ENCODE data around the gene GJD4. TPM values are rescaled to one million over a fixed set of nuclear protein-coding genes. Genes with fewer than 3 reads are reported as not detected.

The GJD4 gene
- total and polyA plus RNA-seq, 2 donors (not counting 3 experiments of a cell fraction or from before 2014, with no cell fraction given) = not detected

DNA sequence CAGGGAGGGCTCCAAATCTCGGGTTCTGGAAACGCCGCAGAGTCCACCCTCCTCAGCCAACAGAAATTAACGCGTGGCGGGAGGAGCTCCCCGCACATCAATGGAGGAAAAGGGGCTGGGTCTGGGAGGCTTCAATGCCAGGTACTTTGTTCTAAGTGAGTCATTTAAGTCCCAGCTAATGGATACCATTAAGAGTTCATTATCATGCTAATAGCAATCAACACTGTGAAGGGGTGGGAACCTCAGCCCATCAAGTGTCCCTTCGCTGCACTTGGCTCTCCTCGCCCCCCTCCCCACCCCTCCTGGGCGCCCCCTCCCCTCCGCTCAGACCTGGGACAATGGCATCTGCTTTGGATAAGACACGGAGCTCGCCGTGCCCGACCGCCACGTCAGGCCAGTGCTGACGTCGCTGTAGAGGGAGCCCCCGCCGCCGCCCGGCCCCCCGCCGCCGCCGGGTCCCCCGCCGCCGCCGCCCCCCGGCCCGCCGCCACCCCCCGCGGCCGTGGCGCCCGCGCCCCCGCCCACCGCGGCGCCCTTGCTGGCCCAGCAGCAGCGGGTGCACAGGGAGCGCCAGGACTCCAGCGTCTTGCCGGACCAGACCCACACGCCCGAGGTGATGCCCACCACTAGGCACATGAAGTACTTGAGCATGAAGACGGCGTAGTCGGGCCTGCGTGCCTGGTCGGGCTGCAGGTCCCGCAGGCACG lies 34.0 kb downstream of the GJD4 start:
- DNase-seq (ENCODE audit: low read depth, low spot score) (no peak), FAIRE-seq (no peak)
- Histone ChIP-seq H4K20me1 (replicated peaks; ENCODE audit: control insufficient read depth, extremely low read depth, insufficient read depth, low read length) (no peaks in the 10 kb centered on the region), H3K4me3 (replicated peaks in 1 of 3; ENCODE audit: insufficient read depth in 1 of 3, low read depth in 1 of 3, low read length in 3 of 3) (peak overlapping the region in 2 of 3 experiments; percentile 32 to 83), H3K9ac (replicated peaks; ENCODE audit: extremely low read depth, insufficient read depth, low read length) (no peak overlapping the region), H3K36me3 (ENCODE audit: control insufficient read depth in 2 of 2, extremely low read depth in 1 of 2, insufficient read depth in 2 of 2, low read length in 2 of 2) (no peaks in the 10 kb centered on the region), H3K79me2 (ENCODE audit: control insufficient read depth, insufficient read depth, low read length) (peaks cover 3% of the 10 kb centered on the region), H3K27ac (ENCODE audit: insufficient read depth, low read depth, low read length) (no peak overlapping the region), H3K9me3 (replicated peaks; ENCODE audit: control insufficient read depth, insufficient read depth, low read length) (no peaks in the 10 kb centered on the region), H3K4me1 (ENCODE audit: control insufficient read depth, extremely low read depth, insufficient read depth, low read length) (peaks cover 39% of the 10 kb centered on the region), H3K9me1 (replicated peaks; ENCODE audit: control insufficient read depth, extremely low read depth, insufficient read depth, low read length) (no peaks in the 10 kb centered on the region), H2AFZ (ENCODE audit: low read depth, low read length) (peak overlapping the region; percentile 81), H3K27me3 (ENCODE audit: control insufficient read depth in 2 of 2, insufficient read depth in 2 of 2, low read length in 2 of 2) (peaks cover 2 to 12% of the 10 kb centered on the region in 2 experiments), H3K4me2 (ENCODE audit: insufficient read depth, low read length) (peak overlapping the region; percentile 84)
- intact Hi-C loops (cut with micrococcal nuclease) = loop anchor here (5.0 kb wide), 3 partner anchors 62 to 517 kb away; no protein-coding TSS in a partner anchor
- POLR2A ChIA-PET = no interaction called here
- CTCF ChIA-PET = interaction anchor here (1.3 to 10.8 kb wide), 9 partner anchors 26 to 1241 kb away, joined by 3 to 316 read pairs (median 12); no protein-coding TSS in a partner anchor
- BruUV-seq (replicated peaks) = no TSS peak
- TF ChIP-seq POLR2A (IDR thresholded peaks at IDR 0.05; ENCODE audit: low read depth, low read length) = no peak
- TF ChIP-seq EZH2 (IDR thresholded peaks at IDR 0.05; ENCODE audit: borderline replicate concordance, low read depth, low read length, severe bottlenecking) = peak; percentile 35
- no peak for TF ChIP-seq JUN (IDR thresholded peaks at IDR 0.05; ENCODE audit: borderline replicate concordance, insufficient read depth, insufficient read length, low read depth)
- dilution Hi-C loops (cut with MboI; ENCODE audit: extremely low pct_ligation_motif_present, low sequenced_read_pairs) = no loop called here

DNA sequence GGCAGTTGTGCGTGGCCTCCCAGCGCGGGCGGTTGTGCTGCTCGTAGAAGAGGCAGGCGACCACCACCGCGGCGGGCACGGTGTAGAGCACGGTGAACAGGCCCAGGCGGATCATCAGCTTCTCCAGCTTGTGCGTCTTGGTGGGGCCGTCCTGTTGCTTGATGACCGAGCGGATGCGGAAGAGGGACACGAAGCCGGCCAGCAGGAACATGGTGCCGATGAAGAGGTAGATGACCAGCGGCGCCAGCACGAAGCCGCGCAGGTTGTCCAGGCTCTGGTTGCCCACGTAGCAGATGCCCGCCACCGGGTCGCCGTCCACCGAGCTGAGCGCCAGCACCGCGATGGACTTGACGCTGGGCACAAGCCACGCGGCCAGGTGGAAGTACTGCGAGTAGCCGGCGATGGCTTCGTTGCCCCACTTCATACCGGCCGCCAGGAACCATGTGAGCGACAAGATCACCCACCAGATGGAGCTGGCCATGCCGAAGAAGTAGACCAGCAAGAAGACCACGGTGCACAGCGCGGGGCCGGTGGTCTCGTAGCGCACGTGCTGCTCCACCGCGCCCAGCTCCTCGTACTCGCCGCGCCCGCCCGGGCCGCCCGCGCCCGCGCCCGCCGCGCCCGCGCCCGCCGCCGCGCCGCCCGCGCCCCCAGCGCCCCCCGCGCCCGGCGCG lies 34.7 kb downstream of the GJD4 start:
- POLR2A ChIA-PET = no interaction called here
- Histone ChIP-seq H3K9ac (replicated peaks; ENCODE audit: extremely low read depth, insufficient read depth, low read length) (no peak overlapping the region), H4K20me1 (replicated peaks; ENCODE audit: control insufficient read depth, extremely low read depth, insufficient read depth, low read length) (no peaks in the 10 kb centered on the region), H3K36me3 (ENCODE audit: control insufficient read depth in 2 of 2, extremely low read depth in 1 of 2, insufficient read depth in 2 of 2, low read length in 2 of 2) (no peaks in the 10 kb centered on the region), H3K27ac (ENCODE audit: insufficient read depth, low read depth, low read length) (no peak overlapping the region), H3K79me2 (ENCODE audit: control insufficient read depth, insufficient read depth, low read length) (peaks cover 3% of the 10 kb centered on the region), H3K4me3 (replicated peaks in 1 of 3; ENCODE audit: insufficient read depth in 1 of 3, low read depth in 1 of 3, low read length in 3 of 3) (peak overlapping the region in 2 of 3 experiments; percentile 32 to 83), H3K9me3 (replicated peaks; ENCODE audit: control insufficient read depth, insufficient read depth, low read length) (no peaks in the 10 kb centered on the region), H3K9me1 (replicated peaks; ENCODE audit: control insufficient read depth, extremely low read depth, insufficient read depth, low read length) (no peaks in the 10 kb centered on the region), H3K27me3 (ENCODE audit: control insufficient read depth in 2 of 2, insufficient read depth in 2 of 2, low read length in 2 of 2) (peaks cover 2 to 19% of the 10 kb centered on the region in 2 experiments), H3K4me1 (ENCODE audit: control insufficient read depth, extremely low read depth, insufficient read depth, low read length) (peaks cover 39% of the 10 kb centered on the region), H2AFZ (ENCODE audit: low read depth, low read length) (peak overlapping the region; percentile 81), H3K4me2 (ENCODE audit: insufficient read depth, low read length) (peak overlapping the region; percentile 84)
- TF ChIP-seq POLR2AphosphoS5 (IDR thresholded peaks at IDR 0.05; ENCODE audit: insufficient read depth, low read depth, low read length) = no peak
- no peak for TF ChIP-seq POLR2A (IDR thresholded peaks at IDR 0.05; ENCODE audit: low read depth, low read length)
- TF ChIP-seq, protein P1, sequence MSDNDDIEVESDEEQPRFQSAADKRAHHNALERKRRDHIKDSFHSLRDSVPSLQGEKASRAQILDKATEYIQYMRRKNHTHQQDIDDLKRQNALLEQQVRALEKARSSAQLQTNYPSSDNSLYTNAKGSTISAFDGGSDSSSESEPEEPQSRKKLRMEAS (IDR thresholded peaks at IDR 0.05; ENCODE audit: insufficient read depth, insufficient read length) = no peak
- TF ChIP-seq JUN (IDR thresholded peaks at IDR 0.05; ENCODE audit: borderline replicate concordance, insufficient read depth, insufficient read length, low read depth) = no peak
- peak; percentile 18 for TF ChIP-seq EZH2 (IDR thresholded peaks at IDR 0.05; ENCODE audit: borderline replicate concordance, low read depth, low read length, severe bottlenecking)
- TF ChIP-seq, protein P2, sequence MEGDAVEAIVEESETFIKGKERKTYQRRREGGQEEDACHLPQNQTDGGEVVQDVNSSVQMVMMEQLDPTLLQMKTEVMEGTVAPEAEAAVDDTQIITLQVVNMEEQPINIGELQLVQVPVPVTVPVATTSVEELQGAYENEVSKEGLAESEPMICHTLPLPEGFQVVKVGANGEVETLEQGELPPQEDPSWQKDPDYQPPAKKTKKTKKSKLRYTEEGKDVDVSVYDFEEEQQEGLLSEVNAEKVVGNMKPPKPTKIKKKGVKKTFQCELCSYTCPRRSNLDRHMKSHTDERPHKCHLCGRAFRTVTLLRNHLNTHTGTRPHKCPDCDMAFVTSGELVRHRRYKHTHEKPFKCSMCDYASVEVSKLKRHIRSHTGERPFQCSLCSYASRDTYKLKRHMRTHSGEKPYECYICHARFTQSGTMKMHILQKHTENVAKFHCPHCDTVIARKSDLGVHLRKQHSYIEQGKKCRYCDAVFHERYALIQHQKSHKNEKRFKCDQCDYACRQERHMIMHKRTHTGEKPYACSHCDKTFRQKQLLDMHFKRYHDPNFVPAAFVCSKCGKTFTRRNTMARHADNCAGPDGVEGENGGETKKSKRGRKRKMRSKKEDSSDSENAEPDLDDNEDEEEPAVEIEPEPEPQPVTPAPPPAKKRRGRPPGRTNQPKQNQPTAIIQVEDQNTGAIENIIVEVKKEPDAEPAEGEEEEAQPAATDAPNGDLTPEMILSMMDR (IDR thresholded peaks at IDR 0.05; ENCODE audit: extremely low read depth in 1 of 2, insufficient read depth in 1 of 2, low read depth in 1 of 2, low read length in 2 of 2) = peak; percentile 15 to 35
- TF ChIP-seq MYC (IDR thresholded peaks at IDR 0.05; ENCODE audit: low read depth, low read length) = no peak
- TF ChIP-seq FOS (IDR thresholded peaks at IDR 0.05; ENCODE audit: borderline replicate concordance, insufficient read depth, low read length) = no peak
- TF ChIP-seq GATA2 (IDR thresholded peaks at IDR 0.05; ENCODE audit: insufficient read depth, insufficient read length, low read depth, low read length) = no peak
- DNase-seq (ENCODE audit: low read depth, low spot score) (peak; percentile 48), FAIRE-seq (peak; percentile 43)
- CTCF ChIA-PET = interaction anchor here (0.8 to 10.8 kb wide), 14 partner anchors 13 to 1241 kb away, joined by 3 to 316 read pairs (median 6); no protein-coding TSS in a partner anchor
- no TSS peak for BruUV-seq (replicated peaks)
- intact Hi-C loops (cut with micrococcal nuclease) (loop anchor here (1.0 to 5.0 kb wide), 9 partner anchors 63 to 1139 kb away; no protein-coding TSS in a partner anchor), dilution Hi-C loops (cut with MboI; ENCODE audit: extremely low pct_ligation_motif_present, low sequenced_read_pairs) (no loop called here)
